Femur (tissue), 1 donor: ENCODE measurements around the gene HIVEP1.
"Not testable (repeated sequence)": the region's sequence is repeated elsewhere in the genome, so short reads cannot be mapped to it uniquely, and the experiment has no call there.

Experiments
- DNase-seq: peaks from one replicate; pipeline ENCODE4 v3.0.0-alpha.2; 2017

The HIVEP1 gene

DNA sequence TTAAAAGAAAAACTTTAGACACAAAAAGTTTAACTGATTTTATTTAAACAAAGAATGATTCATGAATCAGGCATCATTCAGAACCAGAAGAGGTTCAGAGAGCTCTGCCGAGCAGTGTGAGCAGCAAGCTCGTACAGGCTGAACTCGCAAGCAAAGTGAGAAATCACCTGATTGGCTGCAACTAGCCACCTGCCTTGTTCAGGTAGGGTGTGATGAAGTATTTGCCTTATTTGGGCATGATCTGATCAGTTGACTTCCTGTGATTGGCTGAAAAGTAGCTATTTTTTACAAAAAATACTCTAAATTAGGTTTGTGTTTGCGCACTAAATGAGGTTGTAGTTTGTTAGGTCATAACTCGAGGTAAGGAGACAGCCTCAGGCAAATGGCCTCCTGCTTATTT lies 80.7 kb downstream of the HIVEP1 start:
- DNase-seq = no peak

DNA sequence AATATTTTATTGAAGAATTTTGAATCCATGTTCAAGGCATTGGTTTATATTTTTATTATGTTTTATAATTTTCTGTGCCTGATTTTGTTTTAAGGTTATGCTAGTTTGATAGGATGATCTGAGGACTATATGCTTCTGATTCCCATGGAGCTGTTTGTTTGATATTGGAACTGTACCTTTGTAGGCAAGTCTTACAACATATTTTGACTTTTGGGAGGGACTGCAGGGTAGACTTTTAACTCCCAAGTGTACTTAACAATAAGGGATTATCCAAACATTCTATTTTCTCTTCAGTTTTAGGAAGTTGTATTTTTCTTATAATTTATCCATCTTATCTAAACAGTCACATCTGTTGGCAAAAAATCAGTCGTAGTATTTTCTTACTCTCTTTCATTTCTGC lies 82.6 kb downstream of the HIVEP1 start:
- DNase-seq = no peak

DNA sequence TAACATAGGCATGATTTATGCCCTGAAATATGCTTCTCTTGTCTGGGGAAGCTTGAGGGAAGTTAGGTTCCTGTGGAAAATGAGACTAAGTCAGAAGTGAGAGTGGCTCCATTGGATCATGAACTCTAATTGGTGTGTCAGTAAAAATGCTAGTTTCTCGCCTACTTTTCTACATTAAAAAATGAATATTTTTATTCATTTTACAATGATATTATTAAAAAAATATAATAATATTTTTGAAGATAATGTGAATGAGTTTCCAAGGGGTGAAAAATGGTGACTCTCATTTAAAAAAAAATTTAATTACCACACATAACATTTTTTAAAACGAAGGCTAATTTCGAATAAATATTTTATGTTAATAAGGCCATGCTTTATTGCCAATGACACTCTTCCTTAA lies 84.2 kb downstream of the HIVEP1 start:
- no peak for DNase-seq

DNA sequence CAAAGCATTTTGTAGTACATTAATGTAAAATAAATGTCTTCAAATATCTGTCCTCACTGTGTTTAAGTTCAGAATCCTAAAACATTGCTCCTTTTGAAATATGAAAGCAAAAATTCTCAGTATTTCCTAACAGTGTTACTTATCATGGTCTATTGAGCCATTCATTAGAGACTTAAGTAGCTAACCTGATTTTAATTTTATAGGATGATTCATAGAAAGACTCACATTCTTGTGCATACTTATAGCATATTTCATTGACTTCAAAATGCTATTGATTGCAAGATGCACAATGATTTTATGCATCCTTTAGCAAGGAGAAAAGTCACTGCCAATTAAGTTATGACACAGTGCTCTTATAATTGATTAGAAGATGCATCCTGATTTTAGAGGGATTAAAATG lies 85.7 kb downstream of the HIVEP1 start:
- DNase-seq = no peak

DNA sequence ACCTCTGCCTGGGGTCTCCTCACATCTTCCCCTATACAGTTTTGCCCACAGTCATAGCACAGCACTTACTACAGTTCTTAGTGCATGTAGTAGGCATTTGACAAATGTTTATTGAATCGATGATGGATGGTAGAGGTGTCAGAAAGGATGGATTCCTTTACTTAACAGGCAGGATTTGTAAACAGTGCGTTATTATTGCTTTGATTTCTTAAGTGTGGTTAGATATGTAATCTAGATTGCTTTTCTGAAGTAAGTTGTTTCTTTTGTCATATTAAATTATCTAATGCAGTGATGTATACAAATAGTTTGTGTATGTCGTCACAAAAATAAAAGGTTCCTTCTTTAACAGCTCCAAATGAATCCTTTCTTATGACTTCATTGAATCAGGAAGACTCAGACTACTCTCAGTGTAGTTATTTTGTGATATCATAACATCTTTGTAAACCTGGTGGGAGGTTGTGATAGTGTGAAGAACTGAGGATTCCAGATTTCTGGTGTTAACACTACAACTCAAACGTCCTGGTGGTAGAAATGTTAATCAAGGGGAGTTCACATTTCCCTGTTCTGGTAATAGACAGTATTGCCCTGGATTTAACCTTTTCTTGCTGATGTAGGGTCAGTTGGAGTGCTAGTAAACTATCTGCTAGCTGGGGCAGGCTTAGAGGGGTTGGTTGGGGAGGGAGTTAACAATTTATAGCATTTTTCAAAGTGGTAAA lies 87.7 kb downstream of the HIVEP1 start:
- DNase-seq = no peak

- DNase-seq = no peak
These were observed 88.9 kb downstream of the HIVEP1 start for GRCh38 chr6:12101048-12101447.

DNA sequence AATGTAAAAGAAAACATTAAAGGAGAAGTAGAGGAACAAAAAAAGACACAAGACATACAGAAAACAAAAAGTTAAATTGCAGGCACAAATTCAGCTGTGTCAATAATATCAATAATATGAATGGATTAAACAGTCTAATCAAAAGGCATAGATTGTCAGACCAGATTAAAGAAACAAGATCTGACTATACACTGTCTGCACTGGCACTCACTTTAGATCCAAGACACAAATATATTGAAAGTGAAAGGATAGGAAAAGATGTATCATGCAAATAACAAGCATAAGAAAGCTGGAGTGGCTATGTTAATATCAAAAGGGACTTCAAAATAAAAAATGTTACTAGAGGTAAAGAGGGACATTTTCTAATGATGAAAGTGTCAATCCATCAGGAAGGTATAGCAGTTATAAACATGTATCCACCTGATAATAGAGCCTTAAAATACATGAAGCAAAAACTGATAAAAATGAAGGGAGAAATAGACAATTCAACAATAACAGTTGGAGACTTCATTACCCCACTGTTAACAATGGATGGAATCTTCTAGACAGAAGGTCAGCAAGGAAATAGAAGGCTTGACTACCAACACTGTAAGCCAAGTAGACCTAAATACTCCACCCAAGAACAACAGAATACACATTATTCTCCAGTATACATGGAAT lies 89.7 kb downstream of the HIVEP1 start:
- no peak for DNase-seq

DNA sequence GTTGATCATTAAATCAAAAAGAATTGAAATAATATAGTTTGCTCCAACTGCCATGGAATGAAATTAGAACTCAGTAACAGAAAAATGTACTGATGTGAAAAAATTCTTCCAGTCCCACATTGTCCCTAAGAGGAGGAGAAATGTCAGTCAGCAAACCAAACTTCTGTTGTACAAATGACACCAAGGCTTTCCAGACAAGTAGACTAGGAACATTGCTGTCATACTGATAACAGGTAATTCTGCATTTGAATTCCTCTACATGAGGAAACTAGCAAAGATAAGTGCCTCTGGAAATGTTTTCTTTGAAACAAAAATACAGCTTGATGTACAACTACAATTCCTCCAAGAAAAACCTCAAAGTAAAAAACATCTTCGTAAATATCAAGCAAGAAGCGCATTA lies 90.2 kb downstream of the HIVEP1 start:
- DNase-seq = no peak

DNA sequence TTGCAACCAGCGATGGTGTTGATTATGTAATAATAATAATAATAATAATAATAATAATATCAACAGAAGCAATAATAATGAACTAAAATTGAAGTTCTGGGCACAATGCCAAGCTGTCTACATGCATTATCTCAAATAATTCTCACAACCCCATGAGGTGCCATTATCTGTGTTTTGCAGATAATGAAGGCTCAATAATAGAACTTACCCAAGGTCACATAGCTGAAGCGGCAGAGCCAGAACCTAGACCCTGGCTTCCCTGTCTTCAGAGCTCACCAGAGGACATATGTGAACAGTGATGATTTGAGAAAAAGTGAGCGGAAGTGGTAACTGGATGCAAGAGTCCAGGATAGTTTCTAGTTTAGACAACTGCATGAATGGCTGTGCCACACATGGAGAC lies 91.0 kb downstream of the HIVEP1 start:
- DNase-seq = no peak

DNA sequence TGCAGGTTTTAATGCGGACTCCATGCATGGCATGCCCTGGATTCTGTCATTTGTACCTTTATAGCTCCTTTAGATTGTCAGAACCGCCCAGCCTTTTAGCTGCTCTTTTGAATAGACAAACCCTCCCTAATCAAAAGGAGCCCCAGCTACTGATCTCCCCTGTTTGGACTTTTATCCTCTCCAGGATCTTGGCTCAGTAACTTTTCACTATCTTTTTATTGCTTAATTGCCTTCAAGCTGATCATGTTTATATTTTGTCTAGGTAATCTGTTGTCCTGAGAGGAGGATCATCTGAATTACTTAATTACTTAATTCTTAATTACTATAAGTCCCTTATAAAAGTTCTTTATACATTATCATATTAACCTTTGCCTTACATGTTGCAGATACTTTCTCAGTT lies 93.2 kb downstream of the HIVEP1 start:
- no peak for DNase-seq

GRCh38 chr6:12108376-12108775 lies 96.3 kb downstream of the HIVEP1 start:
- not testable (repeated sequence) for DNase-seq

- DNase-seq = no peak
These were observed 98.6 kb downstream of the HIVEP1 start for GRCh38 chr6:12110523-12111362.

DNA sequence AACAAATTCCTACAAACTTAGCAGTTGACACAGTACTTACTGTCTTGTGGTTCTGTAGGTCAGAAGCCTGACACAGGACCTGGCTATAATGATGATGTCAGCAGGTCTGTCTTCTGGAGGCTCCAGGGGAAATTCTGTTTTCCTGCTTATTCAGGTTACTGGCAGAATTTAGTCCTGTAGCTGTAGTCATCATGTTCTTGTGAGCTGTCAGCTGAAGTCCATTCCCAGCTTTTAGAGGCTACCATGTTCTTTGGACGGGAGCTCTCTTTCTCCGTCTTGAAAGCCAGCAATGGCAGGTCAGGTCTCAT lies 99.2 kb downstream of the HIVEP1 start:
- DNase-seq = no peak

GRCh38 chr6:12112540-12113189 lies 100.6 kb downstream of the HIVEP1 start:
- DNase-seq = no peak

DNA sequence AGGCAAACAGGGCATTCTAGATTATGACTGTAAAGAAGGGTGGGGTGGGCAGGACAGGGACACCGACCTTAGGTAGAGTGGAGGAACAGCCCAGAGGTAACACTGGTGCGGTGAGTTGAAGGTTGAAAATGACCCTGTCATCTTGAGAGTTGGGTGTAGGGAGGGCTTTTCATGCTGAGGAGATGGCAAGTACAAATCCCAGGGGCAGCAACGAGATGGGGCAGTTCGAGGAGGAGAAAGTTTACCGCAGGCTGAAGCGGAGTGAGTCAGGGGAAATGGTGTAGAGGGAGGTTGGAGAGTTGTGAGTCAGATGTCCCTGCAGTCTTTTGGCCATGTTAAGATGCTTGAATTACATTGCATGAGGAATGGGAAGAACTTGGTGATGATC lies 101.1 kb downstream of the HIVEP1 start:
- DNase-seq = no peak

- no peak for DNase-seq
These were observed 102.0 kb downstream of the HIVEP1 start for GRCh38 chr6:12114055-12114503.

- no peak for DNase-seq
These were observed 102.9 kb downstream of the HIVEP1 start for GRCh38 chr6:12115001-12115400.

GRCh38 chr6:12115492-12115891 lies 103.4 kb downstream of the HIVEP1 start:
- DNase-seq = no peak

GRCh38 chr6:12116264-12116800 lies 104.2 kb downstream of the HIVEP1 start:
- no peak for DNase-seq

DNA sequence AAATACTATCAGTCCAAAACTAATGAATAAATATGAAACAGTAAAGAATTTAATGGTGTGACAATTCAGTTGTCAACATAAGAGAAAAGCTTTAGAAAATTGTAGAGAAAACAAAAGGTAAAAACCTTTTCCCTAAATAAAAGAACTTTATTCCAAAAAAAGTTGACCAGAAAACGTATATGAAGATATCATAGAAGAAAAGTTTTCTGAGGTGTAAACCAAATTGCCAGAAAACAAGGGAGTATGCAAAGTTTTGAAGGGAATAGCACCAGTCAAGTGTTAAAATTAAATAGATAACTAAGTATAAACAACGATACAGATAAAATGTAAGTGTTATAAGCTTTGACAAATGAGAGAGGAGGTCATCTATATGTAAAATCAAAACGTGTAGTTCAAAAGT lies 104.9 kb downstream of the HIVEP1 start:
- no peak for DNase-seq

DNA sequence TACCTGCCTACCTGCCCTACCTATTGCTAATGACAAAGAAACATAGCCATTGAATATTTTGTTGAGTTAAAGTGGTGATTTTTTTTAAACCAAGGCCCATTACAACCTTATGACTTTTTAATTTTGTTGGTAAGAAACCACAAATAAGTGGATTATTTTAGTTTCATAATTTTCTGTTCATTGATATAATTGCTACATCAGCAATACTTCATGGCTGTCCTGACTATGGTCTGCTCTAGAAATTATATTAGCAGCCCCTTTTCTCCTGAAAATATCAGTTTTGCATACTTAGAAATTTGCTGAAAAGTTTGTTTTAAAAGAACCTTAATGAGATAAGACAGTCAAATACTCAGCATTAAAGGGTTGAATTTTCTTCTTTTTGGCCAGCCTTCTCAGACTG lies 106.5 kb downstream of the HIVEP1 start:
- DNase-seq = no peak

GRCh38 chr6:12119085-12119588 lies 107.0 kb downstream of the HIVEP1 start:
- DNase-seq = no peak

GRCh38 chr6:12125396-12125795 lies 113.3 kb downstream of the HIVEP1 start:
- DNase-seq = no peak
